SK-N-SH (cell line): ENCODE results near the gene CFAP251. TPM values are rescaled to one million over a fixed set of nuclear protein-coding genes. Genes with fewer than 3 reads are reported as not detected.
"Not testable (repeated sequence)": the region's sequence is repeated elsewhere in the genome, so short reads cannot be mapped to it uniquely, and the experiment has no call there.

Experiments
- CTCF ChIA-PET: fragments of 300-600, 350-600 bp; formaldehyde crosslinking; extraction: SDS; loops from one replicate; lab custom pipeline; 2021; lab: Yijun Ruan, JAX
- POLR2A ChIA-PET: fragments of 350-600 bp; sonication (Branson Sonifier 250); formaldehyde crosslinking; extraction: SDS; loops from one replicate; lab custom pipeline; 2020; ENCODE audit warnings: antibody characterized with exemption, inconsistent platforms; lab: Yijun Ruan, JAX
- DNase-seq: peaks from one replicate; pipeline ENCODE4 v3.0.0; 2012
- H2AFZ ChIP-seq: fragments of 200-600 bp; sonication (generic); 2 replicates; pipeline ENCODE4 v1.8.1; 2016; ENCODE audit warnings: antibody characterized with exemption, mild to moderate bottlenecking, low read depth
- H3F3A ChIP-seq: fragments of 200-600 bp; sonication (generic); replicated peaks from 2 replicates; pipeline ENCODE3; 2016; ENCODE audit warnings: antibody characterized with exemption, mild to moderate bottlenecking; ENCODE audit not compliant: insufficient read depth
- H3K27ac ChIP-seq, 2 experiments: fragments of 200-500 bp in 1 of 2; fragments of 200-600 bp in 1 of 2; sonication (Bioruptor generic) in 1 of 2; sonication (generic), shearing (Covaris generic) in 1 of 2; 2 replicates each; pipeline versions ENCODE4 v1.5.1 to v1.6.1; 2014 to 2016; ENCODE audit warnings: low read depth in 2 of 2, inconsistent platforms in 1 of 2, low read length in 1 of 2, mild to moderate bottlenecking in 1 of 2, mixed read lengths in 1 of 2
- H3K27me3 ChIP-seq: fragments of 200-600 bp; sonication (generic), shearing (Covaris generic); 2 replicates; pipeline ENCODE4 v1.6.1; 2016; ENCODE audit warnings: mixed run types; ENCODE audit not compliant: insufficient read depth
- H3K36me3 ChIP-seq, 2 experiments: fragments of 200-500 bp in 1 of 2; fragments of 200-600 bp in 1 of 2; sonication (Bioruptor generic) in 1 of 2; sonication (generic) in 1 of 2; replicated peaks in 1 of 2; 2 replicates each; pipeline versions ENCODE3 to v1.5.1; 2014 to 2016; ENCODE audit warnings: low read length in 1 of 2, mild to moderate bottlenecking in 1 of 2; ENCODE audit not compliant: insufficient read depth in 2 of 2, control insufficient read depth in 1 of 2
- H3K4me1 ChIP-seq, 2 experiments: fragments of 200-500 bp in 1 of 2; fragments of 200-600 bp in 1 of 2; sonication (Bioruptor generic) in 1 of 2; sonication (generic), shearing (Covaris generic) in 1 of 2; 2 replicates each; pipeline versions ENCODE4 v1.5.1 to v1.6.1; 2014 to 2016; ENCODE audit warnings: low read depth in 1 of 2, low read length in 1 of 2, mixed run types in 1 of 2; ENCODE audit not compliant: insufficient read depth in 2 of 2, control insufficient read depth in 1 of 2
- H3K4me2 ChIP-seq: fragments of 200-600 bp; sonication (generic), shearing (Covaris generic); 2 replicates; pipeline ENCODE4 v1.6.1; 2017; ENCODE audit warnings: mixed run types
- H3K4me3 ChIP-seq, 2 experiments: fragments of 200-500 bp in 1 of 2; fragments of 200-600 bp in 1 of 2; sonication (Bioruptor generic) in 1 of 2; sonication (generic), shearing (Covaris generic) in 1 of 2; 2 replicates each; pipeline versions ENCODE4 v1.5.1 to v1.8.1; 2014 to 2016; ENCODE audit warnings: low read depth in 2 of 2, inconsistent platforms in 1 of 2, low read length in 1 of 2, mild to moderate bottlenecking in 1 of 2, mixed read lengths in 1 of 2, moderate library complexity in 1 of 2
- H3K79me2 ChIP-seq: fragments of 200-600 bp; sonication (generic); 2 replicates; pipeline ENCODE4 v1.8.1; 2017; ENCODE audit warnings: mild to moderate bottlenecking; ENCODE audit not compliant: insufficient read depth
- H3K9ac ChIP-seq: fragments of 200-600 bp; sonication (generic); 2 replicates; pipeline ENCODE4 v1.6.1; 2017; ENCODE audit warnings: mixed run types
- H3K9me2 ChIP-seq: fragments of 200-600 bp; sonication (generic); 2 replicates; pipeline ENCODE4 v1.6.1; 2017; ENCODE audit warnings: mixed run types
- H3K9me3 ChIP-seq: fragments of 200-600 bp; sonication (generic); 2 replicates; pipeline ENCODE4 v1.6.1; 2017; ENCODE audit warnings: mixed run types, mild to moderate bottlenecking, moderate library complexity
- H4K20me1 ChIP-seq: fragments of 200-600 bp; sonication (generic); 2 replicates; pipeline ENCODE4 v1.6.1; 2017; ENCODE audit warnings: mild to moderate bottlenecking, mixed run types; ENCODE audit not compliant: insufficient read depth
- FOXM1 ChIP-seq: IDR thresholded peaks from 2 replicates; pipeline ENCODE4 v1.4.0; 2012; ENCODE audit warnings: low read depth, mild to moderate bottlenecking
- MEF2A ChIP-seq: IDR thresholded peaks from 2 replicates; pipeline ENCODE4 v1.4.0; 2012; ENCODE audit warnings: low read depth, borderline replicate concordance
- RAD21 ChIP-seq: IDR thresholded peaks from 2 replicates; pipeline ENCODE4 v1.6.1; 2012; ENCODE audit warnings: mild to moderate bottlenecking, low read length
- WGBS: methylation state at CpG from one replicate; pipeline ENCODE4 v1.1.6; 2017; ENCODE audit warnings: low lambda C conversion rate; 5-methylcytosine and 5-hydroxymethylcytosine counted together
- polyA plus RNA-seq, 3 experiments: library from polyadenylated mRNA; depleted of rRNA; stranded (reverse); fragments of >200 nt; gene quantifications; 2 replicates each; pipeline ENCODE4 v1.2.3, GENCODE V29; 2012
- TF ChIP-seq, protein P1 (sequence below): IDR thresholded peaks from 2 replicates; pipeline ENCODE4; 2012
- TF ChIP-seq, protein P2 (sequence below): IDR thresholded peaks from 2 replicates; pipeline ENCODE4 v1.4.0; 2012; ENCODE audit warnings: low read depth, borderline replicate concordance
- TF ChIP-seq, protein P3 (sequence below): fragments of 150-350 bp; IDR thresholded peaks from 2 replicates; pipeline ENCODE4 v1.6.1; 2017; ENCODE audit warnings: antibody characterized with exemption, low read length, low read depth, borderline replicate concordance
- TF ChIP-seq, protein P4 (sequence below): IDR thresholded peaks from 2 replicates; pipeline ENCODE4 v1.4.0; 2012; ENCODE audit warnings: low read depth

CFAP251 gene
- polyA plus RNA-seq, 1 of the 3 experiments (the other 2 are of a cell fraction): 5.7 TPM

DNA sequence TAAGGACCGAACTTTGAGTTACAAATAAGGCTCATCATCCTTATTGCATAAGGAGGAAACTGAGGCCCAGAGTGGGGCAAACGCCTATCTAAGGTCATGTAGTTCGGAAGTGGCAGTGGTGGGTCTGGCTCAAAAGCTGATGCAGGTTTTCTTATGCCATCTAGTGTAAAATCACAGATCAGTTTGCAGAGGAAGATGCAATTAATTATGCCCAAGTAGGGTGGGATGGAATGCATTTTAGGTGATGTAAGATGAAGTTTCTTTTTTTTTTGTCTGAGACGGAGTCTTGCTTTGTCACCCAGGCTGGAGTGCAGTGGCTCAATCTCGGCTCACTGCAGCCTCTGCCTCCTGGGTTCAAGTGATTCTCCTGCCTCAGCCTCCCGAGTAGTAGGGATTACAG lies 28.7 kb upstream of the CFAP251 start:
- POLR2A ChIA-PET: interaction anchor here (1.5 to 2.7 kb wide), 3 partner anchors 17 to 134 kb away, joined by 3 to 34 read pairs (median 13); partner anchors contain the start of gene RHOF
- DNase-seq, H2AFZ ChIP-seq, H3K27me3 ChIP-seq, H3K9me2 ChIP-seq, H3K9me3 ChIP-seq: not testable (repeated sequence)
- Histone ChIP-seq H3K27ac (peak overlapping the region in 1 of 2 experiments; percentile 94; a peak in 2 of 4 replicates), H3F3A (peaks cover 28% of the 10 kb centered on the region), H4K20me1 (peaks cover 14% of the 10 kb centered on the region), H3K9ac (peak overlapping the region; percentile 93), H3K36me3 (peaks cover 0 to 13% of the 10 kb centered on the region in 2 experiments), H3K79me2 (peaks cover 60% of the 10 kb centered on the region), H3K4me3 (peak overlapping the region; percentile 68 to 86), H3K4me2 (peak overlapping the region; percentile 85), H3K4me1 (peaks cover 8 to 18% of the 10 kb centered on the region in 2 experiments; a peak in 3 of 4 replicates)
- 0 out of 2 replicates have a peak, but pooled peaks have one; percentile 22 for TF ChIP-seq RAD21
- WGBS: 47% methylated on average over 6 of the region's 6 CpGs
- CTCF ChIA-PET: interaction anchor here (0.6 to 10.2 kb wide), 11 partner anchors 9 to 1496 kb away, joined by 3 to 186 read pairs (median 4); partner anchors contain the start of gene RHOF

DNA sequence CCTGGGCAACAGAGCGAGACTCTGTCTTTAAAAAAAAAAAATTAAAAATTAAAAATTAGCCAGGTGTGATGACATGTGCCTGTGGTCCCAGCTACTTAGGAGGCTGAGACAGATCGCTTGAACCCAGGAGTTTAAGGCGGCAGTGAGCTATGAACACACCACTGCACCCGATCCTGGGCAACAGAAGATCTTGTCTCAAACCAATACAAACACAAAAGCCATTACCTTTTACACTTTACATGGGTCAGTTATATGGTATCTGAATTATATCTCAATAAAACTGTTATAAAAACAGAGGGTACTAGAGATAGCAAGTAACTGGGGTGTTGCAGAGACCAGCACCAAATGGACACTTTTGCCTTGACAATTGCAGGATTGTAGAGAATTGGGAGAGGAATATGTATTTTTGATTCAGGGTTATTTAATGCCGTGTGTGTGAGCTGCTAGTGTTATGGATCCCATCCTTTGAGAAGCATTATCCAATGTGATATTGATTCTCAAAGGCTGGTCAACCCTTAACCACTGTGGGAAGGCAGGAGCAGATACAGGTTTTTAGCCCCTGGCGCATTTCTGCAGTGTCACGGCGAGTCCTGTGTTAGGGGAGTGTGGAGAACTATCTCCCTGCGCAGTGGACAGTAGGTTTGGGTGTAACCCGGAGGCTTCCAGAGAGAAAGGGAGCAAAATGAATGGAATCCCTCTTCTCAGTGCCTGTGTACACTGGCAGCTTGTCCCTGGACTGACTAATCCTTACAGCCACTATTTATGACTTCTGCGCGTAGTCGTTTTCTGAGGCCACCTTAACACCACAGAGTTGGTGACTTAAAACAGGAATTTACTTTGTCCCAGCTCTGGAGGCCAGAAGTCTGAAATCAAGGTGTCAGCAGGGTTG lies 25.5 kb upstream of the CFAP251 start:
- Histone ChIP-seq H3K4me2 (peak overlapping the region; percentile 63), H3K27ac (peak overlapping the region in 1 of 2 experiments; percentile 64; a peak in 1 of 4 replicates), H3K4me3 (no peak overlapping the region), H3K4me1 (peaks cover 8 to 18% of the 10 kb centered on the region in 2 experiments; a peak in 3 of 4 replicates), H4K20me1 (peaks cover 14% of the 10 kb centered on the region), H3K79me2 (peaks cover 89% of the 10 kb centered on the region), H3K36me3 (peaks cover 3 to 40% of the 10 kb centered on the region in 2 experiments), H3K27me3 (no peaks in the 10 kb centered on the region), H3F3A (peaks cover 25% of the 10 kb centered on the region), H3K9me2 (no peaks in the 10 kb centered on the region), H3K9me3 (no peaks in the 10 kb centered on the region), H2AFZ (no peak overlapping the region), H3K9ac (no peak overlapping the region)
- TF ChIP-seq, protein P1, sequence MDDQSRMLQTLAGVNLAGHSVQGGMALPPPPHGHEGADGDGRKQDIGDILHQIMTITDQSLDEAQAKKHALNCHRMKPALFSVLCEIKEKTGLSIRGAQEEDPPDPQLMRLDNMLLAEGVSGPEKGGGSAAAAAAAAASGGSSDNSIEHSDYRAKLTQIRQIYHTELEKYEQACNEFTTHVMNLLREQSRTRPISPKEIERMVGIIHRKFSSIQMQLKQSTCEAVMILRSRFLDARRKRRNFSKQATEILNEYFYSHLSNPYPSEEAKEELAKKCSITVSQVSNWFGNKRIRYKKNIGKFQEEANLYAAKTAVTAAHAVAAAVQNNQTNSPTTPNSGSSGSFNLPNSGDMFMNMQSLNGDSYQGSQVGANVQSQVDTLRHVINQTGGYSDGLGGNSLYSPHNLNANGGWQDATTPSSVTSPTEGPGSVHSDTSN: no peak
- TF ChIP-seq, protein P2, sequence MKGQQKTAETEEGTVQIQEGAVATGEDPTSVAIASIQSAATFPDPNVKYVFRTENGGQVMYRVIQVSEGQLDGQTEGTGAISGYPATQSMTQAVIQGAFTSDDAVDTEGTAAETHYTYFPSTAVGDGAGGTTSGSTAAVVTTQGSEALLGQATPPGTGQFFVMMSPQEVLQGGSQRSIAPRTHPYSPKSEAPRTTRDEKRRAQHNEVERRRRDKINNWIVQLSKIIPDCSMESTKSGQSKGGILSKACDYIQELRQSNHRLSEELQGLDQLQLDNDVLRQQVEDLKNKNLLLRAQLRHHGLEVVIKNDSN: no peak
- TF ChIP-seq MEF2A (no peak), FOXM1 (no peak)
- TF ChIP-seq, protein P3, sequence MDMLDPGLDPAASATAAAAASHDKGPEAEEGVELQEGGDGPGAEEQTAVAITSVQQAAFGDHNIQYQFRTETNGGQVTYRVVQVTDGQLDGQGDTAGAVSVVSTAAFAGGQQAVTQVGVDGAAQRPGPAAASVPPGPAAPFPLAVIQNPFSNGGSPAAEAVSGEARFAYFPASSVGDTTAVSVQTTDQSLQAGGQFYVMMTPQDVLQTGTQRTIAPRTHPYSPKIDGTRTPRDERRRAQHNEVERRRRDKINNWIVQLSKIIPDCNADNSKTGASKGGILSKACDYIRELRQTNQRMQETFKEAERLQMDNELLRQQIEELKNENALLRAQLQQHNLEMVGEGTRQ: no peak
- TF ChIP-seq, protein P4, sequence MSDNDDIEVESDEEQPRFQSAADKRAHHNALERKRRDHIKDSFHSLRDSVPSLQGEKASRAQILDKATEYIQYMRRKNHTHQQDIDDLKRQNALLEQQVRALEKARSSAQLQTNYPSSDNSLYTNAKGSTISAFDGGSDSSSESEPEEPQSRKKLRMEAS: no peak
- ChIA-PET POLR2A (no interaction called here), CTCF (interaction anchor here (0.8 to 10.2 kb wide), 4 partner anchors 21 to 98 kb away, joined by 3 to 186 read pairs (median 34); partner anchors contain the start of gene RHOF)
- 86% methylated on average over 13 of the region's 13 CpGs for WGBS
- DNase-seq: no peak
